ENCODE data around the gene SELENOP.
"Not testable (repeated sequence)": the region's sequence is repeated elsewhere in the genome, so short reads cannot be mapped to it uniquely, and the experiment has no call there.

Gene SELENOP

GRCh38 chr5:42811591-42812446, at the start of gene SELENOP:
Gene SELENOP (minus strand): TSS chr5:42811892. CDS start chr5:42808353, 3,539 bp downstream.
- no peak for DNase-seq

- no peak for DNase-seq
Observed at GRCh38 chr5:42858687-42859086, 47.0 kb upstream of the SELENOP start.

DNA sequence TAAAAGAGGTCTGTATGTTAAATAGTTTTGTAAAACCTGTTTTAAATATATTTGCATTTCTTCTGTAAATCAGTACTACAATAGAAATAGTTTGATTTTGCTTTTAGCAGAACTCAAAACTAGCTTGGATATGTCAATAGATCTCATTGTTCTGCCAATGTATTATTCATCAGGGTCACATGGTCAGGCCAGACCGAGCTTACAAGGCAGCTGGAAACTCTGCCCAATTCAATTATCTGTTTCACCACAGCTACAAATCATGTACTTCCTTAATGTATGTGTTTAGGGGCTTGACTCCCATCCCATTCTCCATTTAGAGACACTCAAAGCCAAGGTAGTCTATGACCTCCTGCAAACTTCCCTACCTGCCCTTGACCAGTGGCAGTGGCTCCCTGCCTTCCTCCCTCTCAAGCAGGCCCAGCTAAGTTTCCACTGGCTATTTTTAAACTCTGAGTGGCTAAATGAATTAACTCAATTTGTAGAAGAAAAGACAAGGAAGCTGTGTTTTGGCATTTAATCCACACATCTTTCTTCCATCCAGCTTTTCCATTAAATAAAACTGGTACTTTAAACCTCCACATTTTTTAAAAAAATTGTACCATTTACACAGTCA, 46.4 kb upstream of the SELENOP start:
- DNase-seq, result no peak

- DNase-seq, result no peak
Observed at GRCh38 chr5:42855811-42856210, 44.1 kb upstream of the SELENOP start.

DNA sequence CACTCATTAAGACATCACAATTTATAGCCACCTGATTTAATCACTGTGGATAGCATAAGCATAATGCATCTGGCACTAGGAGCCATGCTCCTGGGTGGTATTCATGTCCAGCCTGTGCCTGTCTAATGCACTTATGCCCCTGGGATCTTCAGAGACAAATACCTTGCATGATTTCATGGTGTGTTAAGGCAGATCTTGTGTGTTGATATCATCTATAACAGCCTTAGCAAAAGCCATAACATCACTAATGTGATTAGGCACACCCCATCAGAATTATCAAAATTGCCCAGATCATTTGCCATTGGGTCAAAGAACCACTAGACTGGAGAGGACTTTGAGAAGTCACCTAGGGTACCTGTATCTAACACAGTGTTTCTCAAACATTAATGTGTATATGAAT, 43.7 kb upstream of the SELENOP start:
- DNase-seq, result no peak

GRCh38 chr5:42854795-42855194, 43.1 kb upstream of the SELENOP start:
- no peak for DNase-seq

DNA sequence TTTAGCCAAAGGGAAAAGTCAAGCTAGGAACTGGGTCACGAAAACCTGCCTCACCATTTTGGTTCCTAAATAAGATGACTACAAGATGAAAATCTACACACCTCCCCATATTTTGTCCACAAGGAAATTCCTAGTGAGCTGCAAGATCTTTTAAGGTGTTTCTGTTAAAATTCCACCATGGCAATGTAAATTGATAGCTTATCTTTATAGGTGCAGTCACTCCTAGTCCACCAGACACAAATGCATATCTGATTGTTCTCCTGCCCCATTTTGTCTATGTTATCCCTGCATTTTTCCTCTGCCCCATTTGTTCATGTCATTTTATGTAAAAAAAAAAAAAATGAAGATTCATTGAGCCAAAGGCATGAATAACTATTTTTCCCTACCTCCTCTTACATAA, 41.1 kb upstream of the SELENOP start:
- DNase-seq, result no peak

DNA sequence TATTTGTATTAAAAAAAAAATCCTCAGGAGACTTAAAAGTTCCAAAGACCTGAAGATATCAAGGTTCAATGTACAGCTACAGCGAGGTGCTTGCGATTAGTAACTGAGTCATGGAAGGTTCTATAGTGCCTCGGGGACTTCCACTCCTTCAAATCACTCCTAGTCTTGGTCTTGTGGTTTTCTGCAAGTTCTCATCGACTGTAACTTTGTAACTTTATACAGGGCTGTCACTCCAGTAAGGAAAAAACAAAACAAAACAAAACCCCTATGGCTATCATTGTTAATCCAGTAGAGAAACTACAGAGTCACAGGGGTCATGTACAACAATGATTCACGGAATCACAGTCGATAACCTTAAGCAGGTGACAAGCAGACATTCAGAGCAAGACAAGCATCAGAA, 39.8 kb upstream of the SELENOP start:
- no peak for DNase-seq

GRCh38 chr5:42848545-42848944, 36.9 kb upstream of the SELENOP start:
- DNase-seq, result no peak

DNA sequence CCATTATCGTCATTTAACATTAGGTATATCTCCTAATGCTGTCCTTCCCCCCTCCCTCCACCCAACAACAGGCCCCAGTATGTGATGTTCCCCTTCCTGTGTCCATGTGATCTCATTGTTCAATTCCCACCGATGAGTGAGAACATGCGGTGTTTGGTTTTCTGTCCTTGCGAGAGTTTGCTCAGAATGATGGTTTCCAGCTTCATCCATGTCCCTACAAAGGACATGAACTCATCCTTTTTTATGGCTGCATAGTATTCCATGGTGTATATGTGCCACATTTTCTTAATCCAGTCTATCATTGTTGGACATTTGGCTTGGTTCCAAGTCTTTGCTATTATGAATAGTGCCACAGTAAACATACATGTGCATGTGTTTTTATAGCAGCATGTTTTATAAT, 32.7 kb upstream of the SELENOP start:
- not testable (repeated sequence) for DNase-seq

GRCh38 chr5:42843675-42844292, 32.1 kb upstream of the SELENOP start:
- no peak for DNase-seq

DNA sequence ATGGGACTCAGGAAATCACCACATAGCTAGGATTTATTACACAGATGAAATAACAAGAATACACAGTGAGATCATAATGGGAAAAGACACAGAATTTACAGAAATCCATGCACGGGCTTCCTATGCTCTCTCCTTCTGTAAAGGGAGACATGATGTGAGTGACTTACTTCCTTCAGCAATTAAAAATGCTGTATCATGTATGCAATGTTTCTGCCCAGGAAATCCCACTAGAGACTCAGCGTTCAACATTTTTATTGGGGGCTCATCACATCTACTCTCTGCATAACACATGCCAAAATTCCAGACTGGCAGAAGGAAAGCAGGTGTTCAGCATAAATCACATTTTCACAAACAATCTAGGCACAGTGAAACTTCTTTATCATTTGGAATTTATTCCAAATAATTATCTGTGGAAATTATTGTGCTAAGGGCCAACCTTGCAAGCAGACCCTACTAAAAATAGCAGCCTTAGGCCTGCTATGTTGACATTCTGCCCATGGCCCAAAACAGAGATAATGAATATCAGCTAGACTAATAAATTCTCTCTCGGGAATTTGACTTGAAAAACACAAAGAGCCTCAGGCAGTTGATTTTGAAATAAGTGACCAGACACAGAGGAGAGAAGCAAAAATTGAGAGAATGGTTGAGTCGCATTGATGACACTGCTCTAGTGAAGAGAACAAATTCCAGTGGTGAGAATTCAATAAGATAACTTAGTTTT, 31.4 kb upstream of the SELENOP start:
- DNase-seq, result no peak

GRCh38 chr5:42840842-42841567, 29.3 kb upstream of the SELENOP start:
- DNase-seq, result no peak

DNA sequence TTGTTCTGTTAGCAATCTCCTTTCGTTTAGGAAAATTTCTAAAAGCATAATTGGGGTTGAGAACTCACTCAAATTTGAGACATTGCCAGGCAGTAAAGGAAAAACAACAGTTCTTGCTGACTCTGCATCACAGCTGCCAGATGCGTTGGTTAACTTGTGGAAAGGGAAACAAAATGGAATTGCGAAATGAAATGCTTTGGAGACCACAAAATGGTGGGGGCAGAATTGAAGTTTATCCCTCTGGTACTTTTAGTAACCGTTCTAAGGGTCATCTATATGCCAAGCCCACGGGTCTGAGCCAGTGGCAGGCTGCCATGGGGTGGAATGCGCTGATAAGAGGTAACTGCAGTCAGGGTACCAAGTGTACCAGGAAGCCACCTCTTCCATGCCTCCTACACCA, 28.6 kb upstream of the SELENOP start:
- no peak for DNase-seq

- DNase-seq, result no peak
Observed at GRCh38 chr5:42839196-42839595, 27.5 kb upstream of the SELENOP start.

DNA sequence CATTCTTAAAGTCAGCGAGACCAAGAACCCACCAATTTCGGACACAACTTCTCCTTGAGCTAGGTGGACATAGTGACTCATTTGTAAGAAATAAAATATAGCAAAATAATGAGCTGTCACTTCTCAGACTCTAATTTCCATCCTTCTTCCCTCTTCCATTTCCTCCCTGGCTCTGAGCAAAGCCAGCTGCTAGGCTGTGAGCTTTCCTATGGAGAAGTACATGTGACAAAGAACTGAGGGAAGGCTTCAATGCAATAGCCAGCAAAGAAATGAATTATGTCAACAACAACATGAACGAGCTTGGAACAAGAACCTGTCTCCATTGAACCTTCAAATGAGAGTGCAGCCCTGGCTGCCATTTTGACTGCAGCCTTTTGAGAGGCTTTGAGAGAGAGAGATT, 25.9 kb upstream of the SELENOP start:
- no peak for DNase-seq

DNA sequence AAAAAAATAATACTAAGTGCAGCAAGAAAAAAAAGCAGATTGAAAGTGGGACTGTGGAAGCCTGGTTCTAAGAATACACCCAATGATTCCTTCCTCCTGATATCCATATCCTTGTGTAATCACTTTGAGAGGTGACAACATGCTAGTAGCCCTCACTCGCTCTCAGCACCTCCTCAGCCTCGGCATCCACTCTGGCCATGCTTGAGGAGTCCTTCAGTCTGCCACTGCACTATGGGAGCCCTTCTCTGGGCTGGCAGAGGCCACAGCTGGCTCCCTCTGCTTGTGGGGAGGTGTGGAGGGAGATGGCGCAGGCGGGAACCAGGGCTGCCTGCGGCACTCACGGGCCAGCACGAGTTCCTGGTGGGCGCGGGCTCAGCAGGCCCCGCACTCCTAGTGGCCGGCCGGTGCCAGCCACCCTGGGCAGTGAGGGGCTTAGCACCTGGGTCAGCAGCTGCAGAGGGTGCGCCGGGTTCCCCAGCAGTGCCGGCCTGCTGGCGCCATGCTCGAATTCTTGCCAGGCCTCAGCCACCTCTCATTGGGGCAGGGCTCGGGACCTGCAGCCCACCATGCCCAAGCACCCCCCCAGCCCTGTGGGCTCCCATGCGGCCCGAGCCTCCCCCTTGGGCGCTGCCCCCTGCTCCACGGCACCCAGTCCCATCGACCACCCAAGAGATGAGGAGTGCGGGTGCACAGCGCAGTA, 24.5 kb upstream of the SELENOP start:
- no peak for DNase-seq

- no peak for DNase-seq
Observed at GRCh38 chr5:42832060-42832459, 20.4 kb upstream of the SELENOP start.

GRCh38 chr5:42830924-42831323, 19.2 kb upstream of the SELENOP start:
- DNase-seq, result no peak

DNA sequence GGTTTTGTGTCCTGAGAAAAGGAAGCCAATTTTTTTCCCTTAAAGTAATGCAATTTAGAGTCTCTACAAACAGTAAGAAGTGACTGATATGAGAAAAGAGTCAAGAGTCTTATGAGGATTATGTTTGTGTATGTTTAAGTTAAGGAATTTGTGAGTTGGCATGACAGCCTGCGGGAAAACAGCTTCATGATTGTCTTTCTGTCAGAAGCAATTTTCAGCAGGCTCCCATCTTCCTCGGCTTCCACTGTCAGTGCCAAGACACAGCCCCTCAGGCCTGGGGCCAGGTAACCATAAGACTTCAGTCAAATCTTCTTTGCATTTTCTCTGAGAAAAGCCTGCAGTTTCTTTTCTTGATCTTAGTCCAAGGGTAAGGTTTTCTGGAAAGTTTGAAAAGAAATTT, 17.0 kb upstream of the SELENOP start:
- no peak for DNase-seq

DNA sequence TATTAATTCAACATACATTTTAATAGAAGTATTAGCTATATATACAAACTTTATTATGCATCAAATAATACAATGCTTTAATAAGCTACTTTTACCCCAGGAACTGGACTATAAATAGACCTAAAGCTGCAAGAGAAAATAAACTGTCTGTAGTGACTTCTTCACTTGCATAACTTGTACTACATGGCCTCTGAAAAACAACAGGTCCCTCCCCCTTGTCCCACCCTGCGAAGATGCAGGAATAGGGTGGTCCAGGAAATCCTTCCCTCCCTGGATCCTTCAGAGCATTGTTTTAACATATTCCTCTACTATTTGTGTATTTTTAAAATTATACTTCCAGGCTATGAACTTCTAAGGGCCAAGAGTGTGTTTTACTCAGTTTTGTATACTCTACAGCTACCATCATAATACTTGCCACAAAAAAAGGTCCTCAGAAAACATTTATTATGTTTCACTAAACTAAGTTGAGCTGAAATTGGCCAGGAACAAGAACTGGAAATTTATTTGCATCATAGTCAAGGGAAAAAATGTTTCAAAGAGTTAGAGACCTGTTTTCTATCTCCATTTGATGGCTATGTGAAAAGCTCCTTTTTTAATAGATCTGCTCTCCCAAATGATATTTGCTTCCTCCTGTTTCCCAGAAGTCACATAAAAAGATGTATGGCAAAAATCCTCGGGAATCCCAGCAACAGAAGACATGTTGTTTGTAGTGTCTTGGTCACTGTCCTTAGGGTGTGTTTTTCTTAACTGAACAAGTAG, 15.2 kb upstream of the SELENOP start:
- DNase-seq, result no peak

Data from activated CD8-positive, alpha-beta memory T cell treated with anti-CD3 and anti-CD28 coated beads for 24 hours (primary cell).